Large intestine (tissue), 3 donors: Measurements from ENCODE around the gene LIN7B. TPM values are rescaled to one million over a fixed set of nuclear protein-coding genes. Genes with fewer than 3 reads are reported as not detected.

Experiments
- DNase-seq, 2 donors: peaks; one replicate each; pipeline versions ENCODE4 v3.0.0 to v3.0.0-alpha.2; 2013
- H3K27ac ChIP-seq: one replicate; pipeline ENCODE4 v1.5.1; 2013; ENCODE audit warnings: low read length
- H3K27me3 ChIP-seq: 2 replicates; pipeline ENCODE4 v1.6.1; 2013; ENCODE audit warnings: low read length; ENCODE audit not compliant: control insufficient read depth, insufficient read depth
- H3K36me3 ChIP-seq: 2 replicates; pipeline ENCODE4 v1.6.1; 2013; ENCODE audit warnings: low read length; ENCODE audit not compliant: control insufficient read depth, insufficient read depth
- H3K4me1 ChIP-seq: one replicate; pipeline ENCODE4 v1.6.1; 2013; ENCODE audit warnings: low read length; ENCODE audit not compliant: control insufficient read depth, insufficient read depth
- H3K4me3 ChIP-seq: one replicate; pipeline ENCODE4 v1.5.1; 2013; ENCODE audit warnings: low read length
- H3K9me3 ChIP-seq: one replicate; pipeline ENCODE4 v1.6.1; 2013; ENCODE audit warnings: mild to moderate bottlenecking, low read depth, low read length, moderate library complexity; ENCODE audit not compliant: control insufficient read depth
- WGBS: methylation state at CpG from one replicate; pipeline ENCODE4 v1.1.5; 2013; ENCODE audit warnings: low lambda C conversion rate; ENCODE audit not compliant: insufficient coverage; 5-methylcytosine and 5-hydroxymethylcytosine counted together
- polyA plus RNA-seq: library from polyadenylated mRNA; unstranded; fragments of 120-200 nt; gene quantifications from one replicate; pipeline ENCODE4 v1.2.1, GENCODE V29; 2013

LIN7B gene
- polyA plus RNA-seq, 1 donor: 7.8 TPM

- H3K36me3 ChIP-seq: peaks cover 52% of the 10 kb centered on the region
- no peaks in the 10 kb centered on the region for H3K27me3 ChIP-seq
- H3K27ac ChIP-seq: no peak overlapping the region
- H3K9me3 ChIP-seq: no peaks in the 10 kb centered on the region
- H3K4me3 ChIP-seq: no peak overlapping the region
- 100% methylated on average over 1 of the region's 5 CpGs for WGBS
- DNase-seq: no peak
- H3K4me1 ChIP-seq: peaks cover 5% of the 10 kb centered on the region
Measured at GRCh38 chr19:49109051-49109450, 5.1 kb upstream of the LIN7B start.

GRCh38 chr19:49109569-49110233 lies 4.5 kb upstream of the LIN7B start:
- no peaks in the 10 kb centered on the region for H3K27me3 ChIP-seq
- no peak overlapping the region for H3K4me3 ChIP-seq
- peaks cover 46% of the 10 kb centered on the region for H3K36me3 ChIP-seq
- peaks cover 5% of the 10 kb centered on the region for H3K4me1 ChIP-seq
- H3K27ac ChIP-seq: no peak overlapping the region
- no peak for DNase-seq
- no peaks in the 10 kb centered on the region for H3K9me3 ChIP-seq
- no CpG with 5 or more reads among the region's 8 CpGs for WGBS

- Histone ChIP-seq H3K27me3 (no peaks in the 10 kb centered on the region), H3K4me3 (no peak overlapping the region), H3K9me3 (no peaks in the 10 kb centered on the region), H3K36me3 (peaks cover 39% of the 10 kb centered on the region), H3K4me1 (peaks cover 5% of the 10 kb centered on the region), H3K27ac (no peak overlapping the region)
- WGBS: 80% methylated on average over 1 of the region's 3 CpGs
- no peak for DNase-seq
Measured at GRCh38 chr19:49110567-49110966, 3.6 kb upstream of the LIN7B start.

GRCh38 chr19:49111218-49111998 lies 2.8 kb upstream of the LIN7B start:
- peaks cover 5% of the 10 kb centered on the region for H3K4me1 ChIP-seq
- no peaks in the 10 kb centered on the region for H3K27me3 ChIP-seq
- no peak overlapping the region for H3K4me3 ChIP-seq
- WGBS: 85% methylated on average over 5 of the region's 11 CpGs
- H3K27ac ChIP-seq: no peak overlapping the region
- H3K36me3 ChIP-seq: peaks cover 33% of the 10 kb centered on the region
- no peak for DNase-seq
- H3K9me3 ChIP-seq: no peaks in the 10 kb centered on the region

- Histone ChIP-seq H3K4me1 (peaks cover 21% of the 10 kb centered on the region), H3K36me3 (peaks cover 3% of the 10 kb centered on the region), H3K27ac (peak overlapping the region; percentile 67), H3K27me3 (peaks cover 3% of the 10 kb centered on the region), H3K4me3 (peak overlapping the region; percentile 73), H3K9me3 (peaks cover 2% of the 10 kb centered on the region)
- peak; percentile 48 to 73 for DNase-seq
- no CpG with 5 or more reads among the region's 68 CpGs for WGBS
Measured at GRCh38 chr19:49114630-49115363, 627 bp downstream of the LIN7B start.

- no CpG with 5 or more reads among the region's 1 CpG for WGBS
- Histone ChIP-seq H3K36me3 (peaks cover 3% of the 10 kb centered on the region), H3K27ac (no peak overlapping the region), H3K4me1 (peaks cover 22% of the 10 kb centered on the region), H3K9me3 (peaks cover 3% of the 10 kb centered on the region), H3K4me3 (no peak overlapping the region), H3K27me3 (peaks cover 19% of the 10 kb centered on the region)
- DNase-seq: no peak
Measured at GRCh38 chr19:49116544-49116943, 2.4 kb downstream of the LIN7B start.

GRCh38 chr19:49117677-49118564 lies 3.8 kb downstream of the LIN7B start:
- H3K27me3 ChIP-seq: peaks cover 19% of the 10 kb centered on the region
- no CpG with 5 or more reads among the region's 26 CpGs for WGBS
- peak overlapping the region; percentile 90 for H3K4me3 ChIP-seq
- peaks cover 3% of the 10 kb centered on the region for H3K36me3 ChIP-seq
- peak overlapping the region; percentile 97 for H3K27ac ChIP-seq
- DNase-seq: no peak
- H3K4me1 ChIP-seq: peaks cover 22% of the 10 kb centered on the region
- peaks cover 3% of the 10 kb centered on the region for H3K9me3 ChIP-seq

- Histone ChIP-seq H3K27ac (peak within 1 kb of the TSS; percentile 97), H3K4me3 (peak within 1 kb of the TSS; percentile 90), H3K4me1 (peaks cover 19% of the 10 kb centered on the region), H3K36me3 (peaks cover 3% of the 10 kb centered on the region), H3K9me3 (peaks cover 3% of the 10 kb centered on the region), H3K27me3 (peaks cover 19% of the 10 kb centered on the region)
- no CpG with 5 or more reads among the region's 85 CpGs for WGBS
- DNase-seq: peak; percentile 96
Measured at GRCh38 chr19:49118565-49119410, 4.6 kb downstream of the LIN7B start, which contains the start of gene C19orf73. Gene C19orf73 (minus strand): TSS chr19:49119143. CDS start chr19:49119022, 121 bp downstream.
